GM21619 (cell line): ENCODE results near the gene FOXN3.
"Not testable (repeated sequence)": the region's sequence is repeated elsewhere in the genome, so short reads cannot be mapped to it uniquely, and the experiment has no call there.

Experiments
- ATAC-seq: cut with Tn5 transposase; IDR thresholded peaks from one replicate; pipeline ENCODE4 v1.9.1; 2021; ENCODE audit not compliant: unreplicated experiment

The FOXN3 gene

DNA sequence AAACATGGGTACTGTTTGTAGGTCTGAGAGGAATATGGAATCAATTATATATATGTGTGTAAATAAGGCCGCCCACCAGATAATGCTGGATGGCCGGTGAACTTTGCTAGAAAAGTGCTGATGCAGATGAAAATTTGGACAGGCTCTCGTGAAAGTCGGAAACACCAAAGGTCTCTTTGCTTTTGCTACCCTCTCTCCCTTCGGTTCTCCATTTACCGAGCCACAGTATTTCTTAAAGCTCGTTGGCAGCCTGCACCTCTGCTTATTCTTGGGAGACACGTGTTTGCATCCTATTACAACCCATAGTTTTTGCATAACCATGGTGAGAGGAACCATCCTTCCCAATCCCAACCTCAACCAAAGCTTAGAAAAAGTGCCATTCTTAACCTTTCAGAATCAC, 109.6 kb downstream of the FOXN3 start:
- no peak for ATAC-seq

DNA sequence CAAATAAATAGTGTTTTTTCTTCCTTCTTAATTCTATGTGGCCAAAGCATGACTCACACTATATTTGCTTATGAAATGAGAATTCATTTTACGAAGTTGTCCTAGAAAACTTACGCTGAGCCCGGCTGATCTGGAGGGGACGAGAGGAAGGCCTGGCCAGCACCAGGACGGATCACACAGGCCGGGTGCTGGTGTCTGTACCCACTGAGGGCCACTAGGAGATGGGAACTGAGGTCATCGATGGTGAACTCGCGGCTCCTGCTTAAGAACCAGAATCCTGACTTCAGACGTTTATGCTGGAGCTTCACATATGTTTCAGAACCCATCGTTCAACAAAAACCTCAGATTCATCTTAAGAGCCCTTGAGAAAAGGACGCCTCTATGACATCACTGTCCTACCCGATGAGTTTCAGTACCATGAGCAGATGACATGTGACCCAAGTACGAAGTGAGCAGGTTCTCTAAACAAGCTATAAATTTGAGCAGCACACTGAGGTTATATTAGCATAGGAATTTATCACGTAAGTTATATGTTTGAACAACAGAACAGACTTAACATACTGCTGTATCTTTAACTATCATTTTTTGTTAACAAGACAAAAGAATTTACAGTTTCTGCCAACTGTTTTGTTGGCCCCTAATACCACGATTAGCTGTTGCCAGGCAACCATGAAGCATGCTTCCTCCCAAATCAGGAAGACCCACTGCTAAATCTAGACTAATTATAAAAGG, 111.9 kb downstream of the FOXN3 start:
- peak; percentile 50 for ATAC-seq

DNA sequence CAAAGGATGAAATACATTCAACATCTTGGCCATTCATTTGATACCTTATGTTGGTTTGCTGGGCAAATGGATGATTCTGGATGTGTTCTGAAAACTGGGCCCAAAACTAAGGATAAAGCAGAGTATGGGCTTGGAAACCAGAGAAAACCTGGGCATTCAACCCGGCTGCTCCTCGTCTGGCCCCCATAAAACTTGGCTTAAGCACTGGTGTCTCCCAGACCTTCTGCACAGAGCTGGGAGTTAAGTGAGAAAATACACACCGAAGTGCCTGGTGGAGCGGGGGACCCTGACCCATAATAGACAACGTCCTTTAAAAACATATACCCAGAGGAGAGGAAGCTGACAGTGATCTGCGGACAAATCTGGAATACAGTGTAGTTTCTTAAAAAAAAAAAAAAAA, 112.5 kb downstream of the FOXN3 start:
- ATAC-seq: no peak

DNA sequence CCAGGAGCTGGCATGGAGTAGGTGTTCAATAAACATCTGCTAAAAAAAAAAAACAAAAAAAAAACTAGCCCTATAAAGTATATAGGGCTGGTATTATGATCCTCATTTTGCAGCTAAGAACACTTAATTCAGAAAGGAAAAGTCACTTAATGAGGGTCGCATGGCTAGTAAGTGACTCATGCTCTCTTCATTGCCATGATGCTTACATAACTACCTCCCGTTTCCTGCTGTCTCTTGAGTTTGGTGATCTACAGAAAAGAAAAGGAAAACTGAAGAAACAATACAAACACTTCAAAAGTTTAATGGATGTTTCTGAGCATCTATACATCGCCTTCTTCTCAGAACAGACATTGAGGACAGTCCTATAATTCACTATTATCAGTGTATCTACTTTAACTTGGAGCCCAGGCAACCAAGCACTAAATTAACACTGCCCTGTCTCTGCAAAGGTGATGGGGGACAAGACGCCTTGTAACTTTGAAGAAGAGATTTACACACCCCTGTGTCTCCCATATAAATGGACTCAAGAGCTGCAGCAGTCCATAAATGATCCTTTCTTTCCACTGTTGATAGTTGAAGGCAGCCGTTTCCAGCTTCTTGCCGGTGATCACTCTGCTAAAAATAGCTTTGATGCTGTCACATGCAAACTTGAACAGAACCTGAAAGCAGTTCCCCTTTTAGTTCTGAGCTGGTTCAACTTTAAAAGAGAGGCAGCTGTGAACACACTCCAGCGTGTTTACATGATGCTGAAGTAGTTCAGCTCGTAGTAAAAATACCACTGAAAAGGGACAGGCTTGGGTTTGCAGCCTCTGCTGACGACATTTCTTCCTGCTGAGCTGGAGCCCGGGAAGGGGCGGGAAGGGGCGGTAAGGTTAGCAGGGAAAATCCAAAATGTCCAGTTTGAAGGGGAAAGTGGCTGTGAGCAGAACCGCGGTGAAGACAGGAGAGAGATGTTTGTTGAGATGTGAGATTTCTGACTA, 113.3 kb downstream of the FOXN3 start:
- ATAC-seq: peak; percentile 55

DNA sequence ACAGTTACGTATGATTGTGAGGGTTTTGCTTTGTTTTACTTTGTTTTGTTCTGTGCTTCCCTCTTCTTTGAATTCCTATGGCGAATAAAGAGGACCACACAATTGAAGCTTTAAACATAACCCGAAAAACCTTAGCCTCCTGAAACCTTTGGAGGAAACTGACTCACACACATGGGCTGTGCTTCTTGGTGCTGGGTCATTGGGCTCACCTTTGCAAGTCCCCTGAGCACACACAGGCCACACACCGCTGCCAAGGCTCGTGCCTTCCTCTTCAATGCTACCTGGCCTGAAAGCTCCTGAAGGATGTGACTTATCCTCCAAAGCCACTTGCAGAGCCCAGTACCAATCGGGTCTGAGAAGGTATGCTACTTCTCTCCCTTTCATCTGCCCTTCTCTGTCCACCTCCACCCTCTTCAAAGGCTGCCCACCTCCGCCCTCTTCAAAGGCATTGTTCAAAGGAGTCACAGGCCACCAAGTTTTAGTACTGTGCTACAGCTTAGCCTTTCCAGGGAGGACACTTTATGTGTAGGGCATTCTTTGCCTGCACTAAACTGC, 114.6 kb downstream of the FOXN3 start:
- ATAC-seq: no peak

DNA sequence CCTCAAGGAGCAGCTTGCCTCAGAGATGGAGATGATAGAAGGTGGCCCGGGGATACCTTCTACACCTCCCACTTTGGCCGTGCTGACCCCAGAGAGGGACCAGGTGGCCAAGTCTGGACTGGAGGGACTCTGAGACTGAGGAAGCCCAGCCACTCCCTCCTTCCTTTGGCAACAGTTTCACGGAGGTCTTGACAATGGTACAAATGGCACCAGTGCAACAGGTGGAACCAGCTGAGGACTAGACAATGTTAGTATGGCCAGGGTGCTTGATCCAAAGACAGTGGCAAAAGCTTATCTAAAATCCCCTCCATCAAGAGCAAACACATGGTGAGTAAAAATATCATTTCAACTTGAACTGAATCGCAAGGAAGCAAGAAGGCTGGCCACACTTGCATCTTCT, 117.4 kb downstream of the FOXN3 start:
- no peak for ATAC-seq

DNA sequence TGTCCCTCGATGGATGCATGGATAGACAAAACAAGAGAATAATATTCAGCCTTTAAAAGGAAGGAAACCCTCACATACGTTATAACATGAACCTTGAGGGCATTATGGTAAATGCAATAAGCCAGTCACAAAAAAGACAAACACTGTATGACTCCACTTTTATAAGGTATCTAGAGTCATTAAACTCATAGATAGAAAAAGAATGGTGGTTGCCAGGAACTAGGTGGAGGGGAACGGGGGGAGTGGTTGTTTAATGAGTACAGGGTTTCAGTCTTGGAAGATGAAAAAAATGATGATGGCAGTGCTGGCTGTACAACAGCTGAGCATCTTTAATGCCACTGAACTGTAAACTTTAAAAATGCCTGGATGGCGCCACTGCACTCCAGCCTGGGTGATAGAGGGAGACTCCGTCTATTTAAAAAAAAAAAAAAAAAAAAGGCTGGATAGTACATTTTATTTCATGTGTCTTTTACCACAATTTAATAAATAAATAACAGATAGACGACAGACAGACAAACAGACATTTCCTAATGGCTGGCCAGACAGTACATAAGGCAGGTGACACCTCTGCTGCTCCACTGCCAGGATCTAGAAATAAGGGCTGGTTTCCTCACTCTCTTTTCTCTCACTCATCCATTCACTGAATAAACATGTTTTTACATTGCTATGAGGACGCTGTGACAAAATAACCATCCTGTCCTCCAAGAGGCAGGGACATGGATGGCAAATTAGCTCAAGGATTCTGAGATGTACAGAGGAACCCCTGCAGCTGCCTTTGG, 118.8 kb downstream of the FOXN3 start:
- ATAC-seq: no peak

DNA sequence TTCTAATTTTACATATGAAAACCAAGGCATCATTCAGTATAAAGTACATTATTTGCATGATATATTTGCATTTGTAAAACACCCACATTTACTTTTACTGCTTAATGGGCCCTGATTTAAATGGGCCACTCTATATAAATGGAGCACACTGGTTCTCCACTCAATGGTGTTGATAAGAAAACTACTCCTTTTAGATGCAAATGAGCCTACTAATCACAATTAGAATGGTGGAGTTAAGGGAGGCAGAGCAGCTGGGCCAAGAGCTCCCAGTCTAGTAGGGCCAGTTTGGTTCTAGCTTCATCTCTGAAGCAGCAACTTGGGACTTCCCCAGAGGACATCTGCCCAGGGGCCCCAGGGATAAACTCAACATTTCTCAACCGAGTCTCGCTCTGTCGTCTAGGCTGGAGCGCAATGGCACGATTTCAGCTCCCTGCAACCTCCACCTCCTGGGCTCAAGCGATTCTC, 120.7 kb downstream of the FOXN3 start:
- no peak for ATAC-seq

DNA sequence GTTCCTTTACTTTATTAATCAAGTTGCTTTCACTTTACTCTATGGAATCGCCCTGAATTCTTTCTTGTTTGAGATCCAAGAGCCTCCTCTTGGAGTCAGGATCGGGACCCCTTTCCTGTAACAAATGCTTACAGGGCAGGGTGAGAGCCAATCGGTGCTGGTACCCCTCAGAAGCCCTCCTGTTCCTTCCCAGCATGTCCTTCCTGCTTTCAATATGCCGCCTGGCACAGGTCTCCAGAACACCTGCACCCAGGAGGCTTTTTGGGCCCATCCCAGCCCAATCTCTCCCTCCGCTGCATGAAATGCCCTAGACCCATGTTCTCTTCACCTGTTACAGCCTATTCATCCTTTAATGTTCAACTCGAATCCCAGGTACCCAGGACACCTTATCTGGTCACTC, 122.2 kb downstream of the FOXN3 start:
- ATAC-seq: no peak

DNA sequence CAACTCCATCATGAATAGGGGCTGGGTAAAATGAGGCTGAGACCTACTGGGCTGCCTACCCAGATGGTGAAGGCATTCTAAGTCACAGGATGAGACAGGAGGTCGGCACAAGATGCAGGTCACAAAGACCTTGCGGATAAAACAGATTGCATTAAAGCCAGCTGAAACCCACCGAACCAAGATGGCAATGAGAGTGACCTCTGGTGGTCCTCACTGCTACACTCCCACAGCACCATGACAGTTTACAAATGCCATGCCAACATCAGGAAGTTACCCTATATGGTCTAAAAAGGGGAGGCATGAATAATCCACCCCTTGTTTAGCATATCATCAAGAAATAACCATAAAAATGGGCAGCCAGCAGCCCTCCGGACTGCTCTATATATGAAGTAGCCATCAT, 122.6 kb downstream of the FOXN3 start:
- not testable (repeated sequence) for ATAC-seq

DNA sequence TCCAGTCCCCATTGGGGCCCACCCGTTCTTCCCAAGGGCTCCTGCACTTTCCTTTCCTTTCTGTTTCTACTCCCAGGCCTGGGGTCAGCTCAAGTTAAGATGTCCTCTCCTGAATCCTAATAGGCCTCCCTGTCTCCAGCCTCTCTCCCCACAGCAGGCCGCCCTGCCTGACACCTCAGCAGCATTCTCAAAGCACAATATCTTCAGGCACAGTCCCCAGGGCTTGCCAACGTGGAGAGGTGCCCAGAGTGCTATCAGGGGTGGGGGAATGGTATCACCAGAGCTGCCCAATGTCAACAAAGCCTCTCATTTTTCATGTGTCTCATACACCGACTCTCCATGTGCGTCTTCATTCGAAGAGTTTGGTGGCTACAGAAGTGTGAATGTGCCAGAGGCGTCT, 123.0 kb downstream of the FOXN3 start:
- ATAC-seq: no peak

DNA sequence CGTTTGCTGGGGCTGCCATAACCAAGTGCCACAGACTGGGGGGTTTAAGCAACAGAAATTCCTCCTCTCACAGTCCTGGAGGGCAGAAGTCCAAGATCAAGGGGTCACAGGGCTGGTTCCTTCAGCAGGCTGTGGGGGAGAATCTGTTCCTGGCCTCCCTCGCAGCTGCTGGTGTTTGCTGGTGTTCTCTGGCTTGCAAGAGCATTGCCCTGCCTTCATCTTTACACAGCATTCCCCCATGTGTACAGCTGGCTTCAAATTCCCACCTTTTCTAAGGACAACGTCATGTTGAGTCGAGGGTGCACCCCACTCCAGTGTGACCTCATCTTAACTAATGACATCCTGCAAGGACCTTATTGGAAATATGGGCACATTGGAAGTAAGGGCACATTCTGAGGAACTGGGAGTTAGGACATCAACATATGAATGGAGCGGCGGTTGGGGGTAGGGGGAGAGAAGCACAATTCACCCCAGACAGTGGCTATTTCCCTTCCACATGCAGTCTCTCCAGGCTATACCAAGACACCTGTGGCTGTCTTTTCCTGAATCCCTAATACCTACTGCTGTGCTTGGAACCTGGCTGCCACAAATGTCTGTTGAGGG, 123.6 kb downstream of the FOXN3 start:
- ATAC-seq: no peak

DNA sequence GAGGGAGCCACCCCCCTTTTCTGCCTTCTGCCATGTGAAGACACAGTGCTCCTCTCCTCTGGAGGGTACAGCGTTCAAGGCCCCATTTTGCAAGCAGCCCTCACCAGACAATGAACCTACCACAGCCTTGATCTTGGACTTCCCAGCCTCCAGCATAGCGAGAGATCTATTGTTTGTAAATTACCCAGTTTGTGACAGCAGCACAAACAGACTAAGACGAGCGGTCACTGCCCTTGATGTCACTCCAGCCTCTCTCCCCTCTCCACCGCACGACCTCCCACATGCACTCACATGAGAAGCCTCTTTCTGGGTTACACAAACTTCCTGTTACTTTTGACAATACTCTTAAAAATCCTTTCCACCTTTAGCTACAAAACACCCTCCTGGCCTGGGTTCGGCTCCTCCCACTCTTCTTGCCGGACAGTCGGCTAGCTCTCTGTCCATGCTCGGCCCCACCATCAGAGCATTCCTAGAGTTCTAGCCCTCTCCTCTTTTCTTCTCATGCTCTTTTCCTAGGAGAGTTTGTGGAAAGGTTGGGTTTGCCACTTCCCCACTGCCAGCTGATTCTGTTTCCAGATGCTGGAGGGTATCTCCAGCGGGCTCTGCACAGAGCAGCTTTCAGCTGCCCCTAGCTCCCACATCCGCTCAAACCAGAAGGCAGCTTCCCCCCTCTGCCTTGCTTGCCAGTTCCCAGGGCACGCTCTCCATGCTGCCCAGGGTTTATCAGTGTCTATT, 124.3 kb downstream of the FOXN3 start:
- no peak for ATAC-seq

DNA sequence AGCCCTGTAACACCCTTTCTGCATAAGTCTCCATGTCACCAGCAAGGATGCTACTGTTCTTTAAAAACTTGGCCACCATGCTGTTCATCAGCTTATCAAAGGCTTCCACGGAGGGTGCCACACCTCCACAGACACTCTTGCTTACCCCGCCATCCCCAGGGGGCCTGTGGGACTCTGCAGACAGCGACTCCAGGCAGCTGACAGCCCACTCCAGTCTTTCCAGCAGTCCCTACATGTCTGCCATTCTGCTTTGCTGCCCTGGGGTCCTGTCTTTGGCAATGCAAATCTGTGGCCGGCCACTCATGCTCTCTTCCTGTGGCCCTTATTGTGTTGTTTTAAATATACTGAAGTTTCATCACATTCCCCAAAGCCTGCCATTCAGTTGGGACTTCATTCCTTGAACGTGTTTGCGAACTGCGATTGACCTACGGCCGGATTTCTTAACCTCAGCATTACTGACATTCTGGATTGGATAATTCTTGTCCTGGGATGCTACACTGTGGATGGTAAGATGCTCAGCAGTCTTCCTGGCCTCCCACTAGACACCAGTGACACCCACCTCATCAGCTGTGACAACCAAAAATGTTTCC, 125.6 kb downstream of the FOXN3 start:
- no peak for ATAC-seq

DNA sequence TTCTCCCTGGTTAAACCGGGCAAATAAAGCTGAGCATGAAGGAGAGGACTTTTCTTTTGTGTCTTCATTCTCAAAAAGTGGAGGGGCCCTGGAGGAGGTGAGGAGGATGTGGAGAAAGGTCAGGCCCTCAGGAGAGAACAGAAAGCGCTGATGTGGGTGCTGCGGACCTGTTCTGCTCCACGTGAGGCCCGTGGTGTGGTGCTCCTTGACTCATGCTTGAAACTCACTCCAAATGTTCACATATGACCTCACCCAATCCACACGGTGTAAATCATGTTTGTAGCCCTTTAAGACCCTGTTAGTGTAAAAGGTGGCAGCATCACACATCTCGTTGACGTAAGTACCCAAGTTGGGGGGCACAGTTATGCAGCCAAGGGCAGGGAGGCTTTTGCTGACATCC, 126.2 kb downstream of the FOXN3 start:
- no peak for ATAC-seq

DNA sequence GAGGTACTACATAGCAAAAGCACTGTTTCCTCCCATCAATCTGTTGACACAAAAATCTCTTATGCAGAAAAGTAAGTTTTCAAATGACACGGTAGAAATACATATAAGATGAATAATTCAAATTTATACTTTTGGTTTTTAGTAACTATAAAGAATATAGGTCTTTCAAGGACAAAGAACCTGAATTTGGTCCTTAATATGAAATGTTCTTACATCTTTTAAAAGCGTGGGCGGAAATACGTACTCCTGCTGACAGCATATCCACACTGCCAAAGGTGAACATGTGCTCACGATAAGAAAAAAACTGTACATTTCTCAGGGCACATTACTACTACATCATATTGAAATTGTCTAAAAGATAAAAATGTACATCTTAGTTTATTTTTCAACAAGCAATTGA, 127.6 kb downstream of the FOXN3 start:
- ATAC-seq: no peak

DNA sequence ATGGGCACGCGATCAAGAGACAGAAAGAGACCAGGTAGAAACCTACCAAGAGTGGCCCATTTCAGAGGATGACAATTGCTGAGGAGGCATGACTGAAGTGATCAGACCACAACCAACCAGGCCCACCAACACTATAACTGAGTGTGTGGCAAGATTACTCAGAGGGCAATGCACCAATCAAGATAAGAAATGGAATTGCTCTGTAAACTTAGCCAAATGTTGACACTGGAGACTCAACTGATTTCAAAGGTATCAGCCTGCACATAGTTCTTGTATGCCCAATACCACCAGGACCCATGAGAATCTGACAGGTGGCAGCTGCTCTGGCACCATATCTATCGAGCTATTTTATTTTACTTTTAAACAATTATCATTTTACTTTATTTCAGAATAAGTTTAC, 128.9 kb downstream of the FOXN3 start:
- no peak for ATAC-seq

DNA sequence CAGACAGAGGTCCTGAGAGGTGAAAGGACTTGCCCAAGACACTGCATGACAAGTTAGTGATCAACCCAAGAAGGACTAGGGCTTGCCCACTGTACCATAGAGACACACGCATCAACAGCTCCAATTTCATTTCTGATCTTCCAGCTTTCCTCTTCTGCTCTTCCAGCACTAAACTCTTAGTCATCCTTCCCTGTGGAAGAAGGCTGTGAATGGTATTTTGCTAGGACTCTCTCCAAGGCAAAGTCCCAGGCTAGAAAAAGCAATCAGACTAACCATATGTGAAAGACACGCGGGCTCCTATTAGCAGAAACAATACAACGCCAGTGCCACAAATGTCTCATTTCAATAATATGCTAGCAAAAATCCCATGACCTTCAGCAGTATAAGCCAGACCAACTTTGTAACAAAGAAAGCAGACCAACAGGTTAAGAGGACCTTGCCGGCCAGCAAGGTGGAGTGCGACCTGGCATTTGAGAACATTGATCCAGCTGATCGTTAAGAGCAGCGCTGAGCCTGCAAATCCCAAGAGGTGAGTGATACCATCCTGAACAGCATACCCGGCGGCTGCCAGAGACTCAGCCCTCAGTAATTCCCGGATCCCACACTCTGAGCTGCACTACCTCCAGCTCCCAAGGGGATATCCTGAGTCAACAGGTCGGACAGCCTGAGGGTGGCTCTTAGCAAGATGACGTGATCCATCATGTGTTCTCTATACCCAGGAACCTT, 132.5 kb downstream of the FOXN3 start:
- ATAC-seq: no peak
